WERI-Rb-1 (cell line): ENCODE measurements around the gene RPTOR.
"Not testable (repeated sequence)": the region's sequence is repeated elsewhere in the genome, so short reads cannot be mapped to it uniquely, and the experiment has no call there.

Experiments used
- DNase-seq: peaks from one replicate; pipeline ENCODE4 v3.0.0-alpha.2; 2020
- H3K27ac ChIP-seq: fragments of 250-450 bp; sonication (Bioruptor Pico); 2 replicates; pipeline ENCODE4 v1.5.1; 2020; ENCODE audit warnings: mild to moderate bottlenecking, moderate library complexity
- H3K27me3 ChIP-seq: fragments of 250-450 bp; sonication (Bioruptor Pico); 2 replicates; pipeline ENCODE4 v1.5.1; 2021; ENCODE audit warnings: mild to moderate bottlenecking, low read depth, moderate library complexity; ENCODE audit not compliant: insufficient read depth, severe bottlenecking
- H3K36me3 ChIP-seq: fragments of 250-450 bp; sonication (Bioruptor Pico); 2 replicates; pipeline ENCODE4 v1.5.1; 2020; ENCODE audit warnings: mild to moderate bottlenecking, moderate library complexity
- H3K4me3 ChIP-seq: 2 replicates; pipeline ENCODE4 v1.5.1; 2011; ENCODE audit warnings: low read depth, mild to moderate bottlenecking, control low read depth, low read length
- H3K9me3 ChIP-seq: fragments of 250-450 bp; sonication (Bioruptor Pico); 2 replicates; pipeline ENCODE4 v1.5.1; 2021; ENCODE audit warnings: mild to moderate bottlenecking, moderate library complexity; ENCODE audit not compliant: severe bottlenecking
- CTCF ChIP-seq: IDR thresholded peaks from 2 replicates; pipeline ENCODE4 v1.5.1; 2011; ENCODE audit warnings: low read depth, mild to moderate bottlenecking, control low read depth, inconsistent platforms, low read length

RPTOR gene

GRCh38 chr17:80695979-80696378, 151.3 kb downstream of the RPTOR start:
- no peak overlapping the region for H3K27ac ChIP-seq
- no peaks in the 10 kb centered on the region for H3K27me3 ChIP-seq
- no peak overlapping the region for H3K4me3 ChIP-seq
- no peaks in the 10 kb centered on the region for H3K9me3 ChIP-seq
- no peak for DNase-seq
- peaks cover 3% of the 10 kb centered on the region; the same call in 1 of the 2 replicates for H3K36me3 ChIP-seq
- TF ChIP-seq CTCF, result no peak

DNA sequence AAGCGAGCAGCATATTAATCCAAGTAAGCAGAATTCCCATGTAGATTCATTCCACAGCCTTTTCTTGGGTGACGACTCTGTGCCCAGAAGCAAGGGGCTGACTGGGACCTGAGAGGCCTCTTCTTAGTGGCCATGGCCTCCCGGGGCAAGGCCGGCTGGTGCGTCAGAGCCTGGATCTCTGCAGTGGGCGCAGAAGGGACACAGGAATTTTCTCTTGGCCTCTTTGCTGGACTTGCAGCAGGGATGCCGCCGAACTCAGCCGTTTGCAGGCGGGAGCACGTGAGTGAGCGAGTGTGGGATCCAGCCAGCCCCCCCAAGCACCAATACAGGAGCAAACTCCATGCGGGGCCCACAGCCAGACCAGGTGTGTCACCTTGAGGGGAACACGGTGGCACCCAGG, 151.8 kb downstream of the RPTOR start:
- TF ChIP-seq CTCF, result no peak
- no peak for DNase-seq

DNA sequence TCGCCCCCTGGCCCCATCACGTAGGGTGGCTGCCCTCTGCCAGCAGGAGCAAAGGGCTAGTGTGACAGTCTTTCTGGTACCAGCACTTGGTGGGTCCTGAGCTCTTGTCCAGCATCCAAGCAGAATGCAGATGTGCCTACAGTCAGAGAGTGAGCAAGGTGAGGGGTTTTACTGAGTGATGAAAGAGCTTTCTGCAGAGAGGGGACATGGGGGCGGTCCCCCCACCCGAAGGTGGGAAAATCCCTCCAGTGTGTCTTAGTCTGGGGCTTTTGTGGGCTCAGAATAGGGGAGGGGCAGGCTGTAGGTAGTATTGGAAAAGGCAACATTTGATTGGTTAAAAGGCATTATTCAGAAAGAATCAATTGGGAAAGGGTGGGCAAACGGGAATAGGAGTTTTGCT, 152.3 kb downstream of the RPTOR start:
- 0 out of 2 replicates have a peak, but pooled peaks have one; percentile 2 for TF ChIP-seq CTCF
- Histone ChIP-seq H3K27me3 (no peaks in the 10 kb centered on the region), H3K27ac (no peak overlapping the region)

More for the DNA sequence above, 151.8 kb downstream of the RPTOR start:
- Histone ChIP-seq H3K36me3 (peaks cover 3% of the 10 kb centered on the region; the same call in 1 of the 2 replicates), H3K27me3 (no peaks in the 10 kb centered on the region), H3K27ac (no peak overlapping the region), H3K4me3 (no peak overlapping the region), H3K9me3 (no peaks in the 10 kb centered on the region)

DNA sequence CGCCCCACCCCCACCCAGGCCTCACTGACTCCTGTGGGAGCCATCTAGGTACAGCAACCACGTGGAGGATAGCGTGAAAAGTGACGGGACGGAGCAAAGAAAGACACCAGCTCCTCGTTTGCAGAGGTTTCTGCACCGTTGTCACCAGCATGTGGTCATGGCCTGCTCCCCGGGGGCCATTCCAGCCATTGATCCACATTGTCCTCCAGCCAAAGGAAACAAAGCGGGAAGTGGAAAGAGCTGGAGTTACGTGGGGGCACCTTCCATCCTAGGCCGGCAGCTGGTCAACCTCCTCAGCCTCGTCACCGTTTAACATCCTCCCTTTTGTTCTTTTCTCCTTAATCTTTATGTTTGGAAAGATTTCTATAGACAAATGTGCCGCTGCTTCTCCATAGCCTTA, 153.7 kb downstream of the RPTOR start:
- no peaks in the 10 kb centered on the region for H3K9me3 ChIP-seq
- H3K27me3 ChIP-seq, result no peaks in the 10 kb centered on the region
- no peak overlapping the region for H3K27ac ChIP-seq
- no peak for TF ChIP-seq CTCF
- DNase-seq, result no peak
- H3K36me3 ChIP-seq, result no peaks in the 10 kb centered on the region
- H3K4me3 ChIP-seq, result no peak overlapping the region

More for the DNA sequence above, 152.3 kb downstream of the RPTOR start:
- Histone ChIP-seq H3K36me3 (peaks cover 3% of the 10 kb centered on the region; the same call in 1 of the 2 replicates), H3K9me3 (no peaks in the 10 kb centered on the region), H3K4me3 (no peak overlapping the region)
- DNase-seq, result no peak

GRCh38 chr17:80699205-80699604, 154.6 kb downstream of the RPTOR start:
- not testable (repeated sequence) for H3K36me3 ChIP-seq, H3K27me3 ChIP-seq, DNase-seq, H3K4me3 ChIP-seq, H3K9me3 ChIP-seq, H3K27ac ChIP-seq

- Histone ChIP-seq H3K27ac (no peak overlapping the region), H3K27me3 (no peaks in the 10 kb centered on the region)
- TF ChIP-seq CTCF, result no peak
These were observed 157.1 kb downstream of the RPTOR start for GRCh38 chr17:80701730-80702129.

More at GRCh38 chr17:80701730-80702129, 157.1 kb downstream of the RPTOR start:
- Histone ChIP-seq H3K4me3 (no peak overlapping the region), H3K9me3 (no peaks in the 10 kb centered on the region), H3K36me3 (no peaks in the 10 kb centered on the region; the same call in none of the 2 replicates)
- no peak for DNase-seq
